K562 (cell line): ENCODE results near the gene HOTAIR. TPM values are rescaled to one million over a fixed set of nuclear protein-coding genes. Genes with fewer than 3 reads are reported as not detected.
A peak's percentile ranks its signal among the peaks of the same experiment; 100 is the strongest.

Experiments
- CEBPB ChIP-seq: fragments of 450-650 bp; IDR thresholded peaks from 2 replicates; pipeline ENCODE4 v1.6.1; 2016; ENCODE audit warnings: missing genetic modification characterization, missing compliant biosample characterization
- HOMEZ ChIP-seq: fragments of 250-450 bp; sonication (Bioruptor Pico); IDR thresholded peaks from 2 replicates; pipeline ENCODE4 v1.4.0; 2020; ENCODE audit warnings: mild to moderate bottlenecking, moderate library complexity
- MCM2 ChIP-seq: fragments of 450-650 bp; IDR thresholded peaks from 2 replicates; pipeline ENCODE4 v1.6.1; 2017; ENCODE audit warnings: low read depth, mild to moderate bottlenecking
- RBM14 ChIP-seq: fragments of 200-400 bp; formaldehyde crosslinking; IDR thresholded peaks from 2 replicates; pipeline ENCODE4 v1.6.1; 2018; ENCODE audit warnings: low read depth, mild to moderate bottlenecking, low read length, moderate library complexity, borderline replicate concordance; ENCODE audit not compliant: insufficient read depth
- RBM25 ChIP-seq: fragments of 200-400 bp; formaldehyde crosslinking; IDR thresholded peaks from 2 replicates; pipeline ENCODE4 v1.6.1; 2018; ENCODE audit warnings: low read length, low read depth, moderate library complexity; ENCODE audit not compliant: severe bottlenecking
- SIRT6 ChIP-seq: IDR thresholded peaks from one replicate; pipeline ENCODE4 v1.6.1; 2012; ENCODE audit warnings: low read depth, mild to moderate bottlenecking, control low read depth, inconsistent platforms, low read length, moderate library complexity
- SRSF9 ChIP-seq: fragments of 200-400 bp; formaldehyde crosslinking; IDR thresholded peaks from 2 replicates; pipeline ENCODE4 v1.6.1; 2017; ENCODE audit warnings: low read depth, low read length, borderline replicate concordance
- ZNF707 ChIP-seq: fragments of 250-450 bp; sonication (Bioruptor Pico); conservative IDR thresholded peaks from 2 replicates; pipeline ENCODE4 v1.8.0; 2022; ENCODE audit warnings: inconsistent platforms, mild to moderate bottlenecking, moderate library complexity
- ZNF77 ChIP-seq: fragments of 250-450 bp; sonication (Bioruptor Pico); IDR thresholded peaks from 2 replicates; pipeline ENCODE4 v1.5.0; 2020
- ZSCAN29 ChIP-seq: fragments of 450-650 bp; IDR thresholded peaks from 2 replicates; pipeline ENCODE4 v1.6.1; 2017
- polyA plus RNA-seq, 8 experiments: library from polyadenylated mRNA; depleted of rRNA in 4 of 8; stranded (reverse) in 5 of 8; unstranded in 3 of 8; fragments of >200 nt; fragmentation: Nextera tagmentation in 2 of 8; fragmentation: Illumina TruSeq in 1 of 8; extraction: Ambion mirVana in 2 of 8; extraction: Trizol in 1 of 8; gene quantifications; 2 replicates each; pipeline versions ENCODE4 v1.2.1 to v1.2.3, GENCODE V29; 2011 to 2014; ENCODE audit warnings: inconsistent platforms in 1 of 8, missing spikeins in 1 of 8
- total RNA-seq, 7 experiments: library from RNA; depleted of rRNA in 6 of 7; stranded (reverse); fragments of >200 nt in 6 of 7; fragmentation: Illumina TruSeq in 2 of 7; extraction: Trizol in 2 of 7; gene quantifications; 2 replicates each; pipeline versions ENCODE4 v1.2.1 to v1.2.3, GENCODE V29; 2011 to 2021; ENCODE audit warnings: low replicate concordance in 1 of 7
- TF ChIP-seq, protein P1 (sequence below): sonication (generic); IDR thresholded peaks from 2 replicates; pipeline ENCODE4 v1.6.1; 2016

The HOTAIR gene
- total and polyA plus RNA-seq, 9 of the 15 experiments (the other 6 are each of a cell fraction or from before 2014, with no cell fraction given), result 0.04 TPM; not detected in 8

DNA sequence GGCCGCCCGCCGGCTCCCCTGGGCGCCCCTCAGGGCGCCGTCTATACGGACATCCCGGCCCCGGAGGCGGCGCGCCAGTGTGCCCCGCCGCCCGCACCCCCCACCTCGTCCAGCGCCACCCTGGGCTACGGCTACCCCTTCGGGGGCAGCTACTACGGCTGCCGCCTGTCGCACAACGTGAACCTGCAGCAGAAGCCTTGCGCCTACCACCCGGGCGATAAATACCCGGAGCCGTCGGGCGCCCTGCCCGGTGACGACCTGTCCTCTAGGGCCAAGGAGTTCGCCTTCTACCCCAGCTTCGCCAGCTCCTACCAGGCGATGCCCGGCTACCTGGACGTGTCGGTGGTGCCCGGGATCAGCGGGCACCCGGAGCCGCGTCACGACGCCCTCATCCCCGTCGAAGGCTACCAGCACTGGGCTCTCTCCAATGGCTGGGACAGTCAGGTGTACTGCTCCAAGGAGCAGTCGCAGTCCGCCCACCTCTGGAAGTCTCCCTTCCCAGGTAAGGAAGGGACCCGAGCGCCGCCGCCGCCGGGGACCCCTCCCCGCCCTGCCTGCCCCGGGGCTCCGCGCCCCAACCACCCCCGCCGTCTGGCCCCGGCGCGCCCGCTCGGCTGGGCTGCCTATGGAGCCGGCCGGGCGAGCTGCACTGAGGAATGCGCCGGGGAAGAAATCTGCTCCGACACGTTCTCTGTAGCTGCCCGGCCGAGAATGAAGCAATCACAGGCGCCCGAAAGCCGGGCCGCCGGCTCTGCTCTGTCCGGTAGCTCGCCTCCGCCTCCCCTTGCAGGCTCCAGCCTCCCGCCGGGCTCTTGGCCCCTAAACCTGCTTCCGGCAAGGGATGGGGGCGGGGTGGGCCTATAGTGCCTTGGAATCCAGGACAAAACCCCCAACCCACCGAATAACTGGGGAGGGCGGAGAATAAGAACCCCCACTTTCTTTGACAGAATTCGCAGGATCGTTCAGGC, 35.3 kb downstream of the HOTAIR start (continued):
- no peak for TF ChIP-seq ZNF77 (CRISPR knock-in tag)
- peak; percentile 94 for TF ChIP-seq ZSCAN29
- 0 out of 2 replicates have a peak, but pooled peaks have one; percentile 46 for TF ChIP-seq RBM14
- TF ChIP-seq, protein P1, sequence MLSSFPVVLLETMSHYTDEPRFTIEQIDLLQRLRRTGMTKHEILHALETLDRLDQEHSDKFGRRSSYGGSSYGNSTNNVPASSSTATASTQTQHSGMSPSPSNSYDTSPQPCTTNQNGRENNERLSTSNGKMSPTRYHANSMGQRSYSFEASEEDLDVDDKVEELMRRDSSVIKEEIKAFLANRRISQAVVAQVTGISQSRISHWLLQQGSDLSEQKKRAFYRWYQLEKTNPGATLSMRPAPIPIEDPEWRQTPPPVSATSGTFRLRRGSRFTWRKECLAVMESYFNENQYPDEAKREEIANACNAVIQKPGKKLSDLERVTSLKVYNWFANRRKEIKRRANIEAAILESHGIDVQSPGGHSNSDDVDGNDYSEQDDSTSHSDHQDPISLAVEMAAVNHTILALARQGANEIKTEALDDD, result no peak
- TF ChIP-seq MCM2, result no peak
- TF ChIP-seq ZNF707, result no peak
- no peak for TF ChIP-seq RBM25
- TF ChIP-seq HOMEZ (CRISPR knock-in tag), result no peak
- no peak for TF ChIP-seq SRSF9
- no peak for TF ChIP-seq SIRT6
- TF ChIP-seq CEBPB (tag), result peak; percentile 29; the same call in 1 of the 2 replicates
